M059J (cell line): Measurements from ENCODE around the gene CUBN. TPM values are rescaled to one million over a fixed set of nuclear protein-coding genes. Genes with fewer than 3 reads are reported as not detected.

Experiments used
- DNase-seq: peaks from one replicate; pipeline ENCODE4 v3.0.0-alpha.2; 2012; ENCODE audit warnings: low read depth
- total RNA-seq: library from RNA; depleted of rRNA; stranded (reverse); fragments of >200 nt; shearing (Covaris generic); gene quantifications from 2 replicates; pipeline ENCODE4 v1.2.3, GENCODE V29; 2014

Gene CUBN
- total RNA-seq, 1 experiment from 2014 or later, result 2.0 TPM

DNA sequence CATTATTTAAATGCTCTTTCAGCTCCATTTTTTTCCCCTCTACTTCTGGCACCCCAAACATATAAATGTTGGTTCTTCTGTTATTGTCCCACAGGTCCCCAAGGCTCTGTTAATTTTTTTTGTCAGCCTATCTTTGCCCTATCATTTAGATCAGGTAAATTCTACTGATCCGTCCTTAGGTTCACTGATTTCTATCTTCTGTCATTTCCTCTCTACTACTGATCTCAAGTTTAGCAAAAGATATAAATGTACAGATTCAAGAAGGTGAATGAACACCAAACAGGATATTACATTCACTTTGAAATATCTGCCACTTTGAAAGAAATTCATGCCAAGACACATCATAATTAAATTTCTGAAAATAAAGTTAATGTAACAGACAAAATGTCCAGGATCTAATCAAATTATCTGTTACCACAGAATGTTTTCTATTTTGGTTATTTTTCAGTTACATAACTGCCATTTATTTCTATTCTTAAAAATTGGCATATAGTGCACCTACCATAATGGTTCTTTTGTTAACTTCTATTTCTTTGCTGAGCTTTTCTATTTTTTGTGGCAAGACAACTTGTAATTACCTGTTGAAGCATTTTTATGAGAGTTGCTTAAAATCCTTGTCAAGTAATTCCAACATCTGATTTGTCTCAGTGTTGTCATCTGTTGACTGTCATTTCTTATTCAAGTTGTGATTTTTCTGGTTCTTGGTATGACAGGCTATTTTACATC lies 12.1 kb upstream of the CUBN start:
- no peak for DNase-seq

GRCh38 chr10:17140386-17140761 lies 10.8 kb upstream of the CUBN start:
- DNase-seq, result no peak

DNA sequence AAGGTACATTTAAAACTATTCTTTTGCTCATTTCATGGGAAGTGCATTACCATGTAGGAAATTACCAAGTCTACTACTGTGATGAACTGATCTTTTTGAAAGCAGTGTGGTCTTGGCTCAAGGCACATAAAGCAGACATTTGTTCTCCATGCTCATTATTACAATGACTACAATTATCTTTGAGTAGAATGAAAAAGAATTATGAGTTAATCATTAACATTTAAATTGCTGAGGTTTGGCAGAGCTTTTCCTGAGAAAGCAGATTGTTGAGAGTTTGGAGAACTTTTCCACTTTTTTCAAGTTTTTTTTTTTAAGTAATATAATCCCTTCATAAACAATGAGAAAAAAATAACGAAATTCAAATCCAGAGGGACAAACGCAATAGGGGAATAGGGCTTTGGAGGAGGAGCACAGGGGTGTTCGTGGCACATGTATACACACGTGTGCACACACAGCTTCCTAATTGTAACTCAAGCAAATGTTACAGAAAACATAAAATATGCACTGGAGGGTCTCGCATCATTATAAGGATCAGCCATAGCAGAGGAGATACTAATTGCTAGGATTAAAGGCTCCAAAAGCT lies 8.9 kb upstream of the CUBN start:
- no peak for DNase-seq

DNA sequence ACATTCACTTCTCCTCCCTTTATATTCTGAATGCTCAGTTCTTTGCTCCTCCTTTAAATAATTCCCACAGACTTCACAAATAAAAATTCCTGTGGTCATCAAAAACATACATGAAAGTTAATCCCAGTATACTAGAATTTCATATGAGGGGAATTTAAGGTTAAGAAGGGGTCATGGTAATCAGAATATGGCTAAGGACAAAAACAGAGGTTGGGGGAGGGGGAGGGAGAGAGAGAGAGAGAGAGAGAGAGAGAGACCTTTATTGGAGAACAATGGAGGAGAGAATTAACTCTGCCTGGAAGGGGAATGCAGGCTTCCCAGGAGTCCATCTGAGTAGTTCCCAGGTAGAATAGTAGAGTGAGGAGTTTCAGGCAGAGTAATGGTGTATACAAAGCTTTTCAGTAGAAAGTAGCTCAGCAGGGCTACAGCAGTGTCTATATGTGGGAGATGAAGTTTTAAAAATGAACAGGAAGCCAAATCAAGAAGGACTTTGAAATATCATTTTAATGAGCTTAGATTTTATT lies 5.2 kb upstream of the CUBN start:
- no peak for DNase-seq

GRCh38 chr10:17134282-17134681 lies 4.7 kb upstream of the CUBN start:
- no peak for DNase-seq

GRCh38 chr10:17128261-17128660 lies 1.4 kb downstream of the CUBN start:
- no peak for DNase-seq

DNA sequence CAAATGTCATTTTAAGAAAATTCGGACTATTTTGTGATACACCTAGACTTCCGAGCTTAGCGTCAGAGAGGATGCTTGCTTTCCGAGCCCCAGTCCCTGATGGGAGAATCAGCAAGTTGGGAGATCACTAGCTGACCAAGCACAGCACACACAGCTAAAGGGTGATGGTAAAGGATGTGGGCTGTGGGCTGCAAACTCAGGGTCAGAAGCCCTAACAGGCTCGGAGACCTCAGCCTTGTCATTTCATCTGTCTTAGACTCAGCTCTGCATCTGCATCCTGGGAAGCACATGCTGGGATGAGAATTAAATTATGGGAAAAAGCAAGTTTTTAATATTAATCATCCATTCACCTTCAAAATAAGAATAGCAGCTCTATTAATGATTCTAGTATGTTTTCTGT lies 3.3 kb downstream of the CUBN start:
- no peak for DNase-seq

GRCh38 chr10:17125206-17125893 lies 4.3 kb downstream of the CUBN start:
- no peak for DNase-seq

GRCh38 chr10:17123961-17124360 lies 5.7 kb downstream of the CUBN start:
- DNase-seq, result peak; percentile 7

DNA sequence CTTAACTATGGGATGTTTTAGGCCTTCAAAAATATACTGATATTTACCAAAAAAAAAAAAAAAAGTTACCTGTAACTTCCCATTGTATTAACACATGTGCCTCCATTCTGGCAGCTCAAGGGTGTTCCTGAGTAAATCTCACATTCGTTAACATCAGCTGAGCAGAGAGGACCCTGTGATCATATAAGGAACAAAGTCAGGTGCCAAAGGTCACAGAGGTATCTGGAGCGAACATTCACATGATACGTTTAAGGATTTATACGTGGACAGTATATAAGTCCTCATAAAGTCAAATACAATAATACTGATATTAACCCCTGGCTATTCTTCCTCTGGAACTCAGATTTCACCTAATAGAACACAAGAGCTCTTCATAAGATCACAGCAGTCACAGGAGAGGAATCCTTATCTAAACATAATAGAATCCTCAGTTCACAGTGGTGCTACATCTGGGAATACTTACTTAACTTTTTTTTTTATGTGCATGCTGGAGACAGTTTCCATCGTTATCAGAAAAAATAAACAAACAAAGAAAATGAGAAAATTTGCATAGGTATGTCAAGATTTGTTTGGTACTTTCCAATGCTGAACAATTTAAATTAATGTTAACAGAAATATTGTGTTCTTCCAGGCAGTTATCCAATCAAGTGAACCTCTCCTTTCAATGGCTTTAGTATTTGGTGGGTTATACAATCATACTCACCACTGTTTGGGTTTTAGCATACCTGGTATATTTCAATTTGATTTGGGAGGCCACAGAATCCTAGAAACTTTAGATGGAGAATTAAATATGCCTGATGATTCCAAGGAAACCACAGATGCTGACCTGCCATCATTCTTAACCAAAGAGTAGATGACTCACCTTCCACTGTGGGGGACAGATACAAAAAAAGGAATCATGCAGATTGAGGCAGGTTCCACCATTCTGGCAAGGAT lies 6.6 kb downstream of the CUBN start:
- DNase-seq, result peak; percentile 89

GRCh38 chr10:17122052-17122451 lies 7.6 kb downstream of the CUBN start:
- peak; percentile 12 for DNase-seq

DNA sequence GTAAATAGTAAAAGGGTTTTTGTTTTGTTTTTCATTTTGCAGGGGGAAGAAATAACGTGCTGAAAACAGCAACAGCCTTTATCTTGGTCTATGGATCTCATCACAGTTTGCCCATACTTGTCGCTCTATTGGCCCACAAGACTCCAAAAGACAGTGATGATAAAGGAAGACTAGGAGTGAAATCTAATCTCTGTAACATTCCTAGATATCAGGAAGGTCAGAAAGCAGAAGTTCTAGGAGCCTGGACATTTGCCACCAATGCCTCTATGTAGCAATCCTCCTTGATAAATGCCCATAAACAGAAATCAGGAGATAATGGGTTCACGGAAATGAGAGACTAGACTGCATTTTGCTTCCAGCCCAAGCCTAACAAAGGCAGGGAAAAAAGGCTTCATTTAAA lies 8.9 kb downstream of the CUBN start:
- no peak for DNase-seq

DNA sequence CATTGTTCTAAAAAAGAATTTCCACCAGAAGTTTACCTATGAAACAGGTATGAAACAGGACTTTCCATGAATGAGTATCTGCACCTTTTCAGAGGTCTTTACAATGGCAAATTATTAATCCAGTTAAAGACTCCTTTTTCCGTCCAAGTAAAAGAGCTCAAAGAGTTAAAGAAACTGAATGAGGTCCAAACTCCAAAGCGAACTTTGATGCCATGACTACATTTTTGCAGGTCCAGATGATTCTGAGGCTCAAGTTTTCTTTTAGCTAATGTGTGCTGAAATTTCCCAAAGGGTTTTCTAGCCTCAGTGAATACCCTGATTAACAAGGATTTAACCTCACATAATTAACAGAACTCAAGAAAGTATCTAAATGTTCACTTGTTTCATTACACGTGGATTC lies 9.8 kb downstream of the CUBN start:
- no peak for DNase-seq

GRCh38 chr10:17116193-17116592 lies 13.4 kb downstream of the CUBN start:
- peak; percentile 4 for DNase-seq

GRCh38 chr10:17115683-17116082 lies 13.9 kb downstream of the CUBN start:
- DNase-seq, result peak; percentile 79

DNA sequence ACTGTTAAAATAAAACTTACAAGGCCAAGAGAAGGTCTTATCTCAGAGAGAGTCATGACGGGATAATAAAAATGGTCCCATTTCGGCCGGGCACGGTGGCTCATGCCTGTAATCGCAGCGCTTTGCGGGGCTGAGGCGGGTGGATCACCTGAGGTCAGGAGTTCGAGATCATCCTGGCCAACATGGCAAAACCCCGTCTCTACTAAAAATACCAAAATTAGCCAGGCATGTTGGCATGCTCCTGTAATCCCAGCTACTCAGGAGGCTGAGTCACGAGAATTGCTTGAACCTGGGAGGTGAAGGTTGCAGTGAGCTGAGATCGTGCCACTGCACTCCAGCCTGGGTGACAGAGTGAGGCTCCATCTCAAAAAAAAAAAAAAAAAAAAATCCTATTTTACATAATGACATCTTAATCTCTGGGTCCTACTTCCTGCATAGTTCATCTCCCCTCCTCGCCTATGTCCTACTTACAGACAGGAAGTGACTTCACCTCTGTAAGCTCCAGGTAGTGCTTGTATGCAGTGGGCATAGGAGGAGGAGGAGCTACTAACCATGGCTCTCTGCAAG lies 14.7 kb downstream of the CUBN start:
- peak; percentile 71 for DNase-seq

DNA sequence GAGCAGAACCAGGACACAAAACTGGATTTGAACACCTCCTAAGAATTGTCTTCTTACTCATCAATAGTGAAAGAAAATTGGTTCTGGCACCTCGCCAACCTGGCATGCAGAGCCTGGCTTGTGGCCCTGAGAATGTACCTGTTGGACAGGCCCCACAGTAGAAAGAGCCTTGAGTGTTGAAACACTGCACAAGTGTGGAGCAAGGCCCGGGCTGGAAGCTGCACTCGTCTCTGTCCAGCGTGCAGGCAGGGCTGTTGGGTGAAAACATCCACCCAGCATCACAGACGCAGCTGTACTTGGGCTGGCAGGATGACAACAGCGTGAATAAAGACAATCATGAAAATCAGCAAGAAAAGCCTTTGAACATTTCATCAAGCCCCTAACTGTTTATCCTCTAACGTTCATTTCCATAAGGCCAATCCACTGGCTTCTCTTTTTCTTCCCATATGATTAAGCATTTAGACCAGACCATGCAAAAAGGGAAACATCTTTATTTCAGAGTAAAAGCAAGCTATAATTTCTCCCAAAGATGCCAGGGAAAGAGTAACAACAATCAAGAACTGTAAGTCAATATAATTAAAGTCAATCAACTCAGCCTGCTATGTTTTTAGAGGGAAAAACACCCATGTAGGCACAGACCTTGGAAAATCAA lies 15.6 kb downstream of the CUBN start:
- DNase-seq, result peak; percentile 10

DNA sequence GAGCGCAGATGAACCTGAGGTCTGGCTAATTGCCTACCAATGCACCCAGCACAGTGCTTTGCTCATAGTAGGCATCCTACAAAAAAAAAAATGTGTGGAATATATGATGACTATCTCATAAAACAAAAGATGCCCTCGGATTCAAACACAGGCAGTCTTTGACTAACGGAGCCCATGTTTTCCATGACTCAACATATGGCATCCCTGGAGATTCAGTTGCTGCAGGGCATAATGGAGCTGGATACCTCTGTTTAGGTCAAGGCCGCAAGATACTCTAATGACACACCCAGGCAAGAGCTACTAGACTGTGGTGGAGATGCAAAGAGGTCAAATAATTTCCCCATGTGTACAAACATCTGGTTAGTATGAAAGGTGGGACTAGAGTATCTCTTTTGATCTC lies 16.3 kb downstream of the CUBN start:
- DNase-seq, result peak; percentile 93

GRCh38 chr10:17112566-17112965 lies 17.0 kb downstream of the CUBN start:
- peak; percentile 55 for DNase-seq

- peak; percentile 76 for DNase-seq
Measured at GRCh38 chr10:17109475-17110207, 20.0 kb downstream of the CUBN start.
